IMR-90 (cell line): ENCODE data around the gene CCDC184. TPM values are rescaled to one million over a fixed set of nuclear protein-coding genes. Genes with fewer than 3 reads are reported as not detected.

Experiments
- ATAC-seq: fragments of 200-7000 bp; cut with Tn5 transposase; 2 replicates; pipeline ENCODE4 v1.9.1; 2020; ENCODE audit warnings: low read depth, mild to moderate bottlenecking, moderate library complexity
- BruUV-seq: library from RNA; stranded (reverse); fragments of 400-500 nt; replicated peaks from 2 replicates; lab custom pipeline; 2021; lab: Mats Ljungman, UMichigan
- CTCF ChIA-PET: fragments of 300-600 bp; formaldehyde crosslinking; extraction: SDS; loops from one replicate; lab custom pipeline; 2021; ENCODE audit warnings: antibody characterized with exemption; lab: Yijun Ruan, JAX
- POLR2A ChIA-PET: fragments of 300-600 bp; sonication (Branson Sonifier 250); formaldehyde crosslinking; loops from one replicate; lab custom pipeline; 2022; ENCODE audit warnings: antibody characterized with exemption; ENCODE audit not compliant: unreplicated experiment; lab: Charles Lee
- DNase-seq: peaks from one replicate; pipeline ENCODE4 v3.0.0; 2013
- H2AFZ ChIP-seq: replicated peaks from 2 replicates; pipeline ENCODE3; 2013; ENCODE audit warnings: low read length, mild to moderate bottlenecking; ENCODE audit not compliant: poor library complexity
- H2AK5ac ChIP-seq: 2 replicates; pipeline ENCODE4 v1.6.1; 2013; ENCODE audit warnings: low read depth, low read length, inconsistent platforms
- H2AK9ac ChIP-seq: replicated peaks from 2 replicates; pipeline ENCODE3; 2013; ENCODE audit warnings: mild to moderate bottlenecking, low read depth, low read length, moderate library complexity; ENCODE audit not compliant: poor library complexity
- H2BK120ac ChIP-seq: 2 replicates; pipeline ENCODE4 v1.6.1; 2013; ENCODE audit warnings: low read depth, low read length, inconsistent platforms
- H2BK15ac ChIP-seq: 3 replicates; pipeline ENCODE4 v1.6.1; 2013; ENCODE audit warnings: low read depth, low read length, inconsistent platforms
- H2BK20ac ChIP-seq: 2 replicates; pipeline ENCODE4 v1.6.1; 2013; ENCODE audit warnings: low read depth, mild to moderate bottlenecking, inconsistent platforms, low read length, moderate library complexity
- H2BK5ac ChIP-seq: 2 replicates; pipeline ENCODE4 v1.6.1; 2013; ENCODE audit warnings: mild to moderate bottlenecking, low read depth, low read length, inconsistent platforms; ENCODE audit not compliant: poor library complexity, severe bottlenecking
- H3K14ac ChIP-seq: replicated peaks from 2 replicates; pipeline ENCODE4 v1.6.1; 2013; ENCODE audit warnings: low read depth, low read length, inconsistent platforms
- H3K18ac ChIP-seq: 2 replicates; pipeline ENCODE4 v1.6.1; 2013; ENCODE audit warnings: low read depth, low read length, control low read depth
- H3K23ac ChIP-seq: 2 replicates; pipeline ENCODE4 v1.6.1; 2013; ENCODE audit warnings: low read depth, low read length, inconsistent platforms
- H3K27ac ChIP-seq: 2 replicates; pipeline ENCODE4 v1.5.1; 2013; ENCODE audit warnings: mild to moderate bottlenecking, control low read depth, low read length; ENCODE audit not compliant: insufficient read depth
- H3K27me3 ChIP-seq: 2 replicates; pipeline ENCODE4 v1.6.1; 2013; ENCODE audit warnings: low read length; ENCODE audit not compliant: control insufficient read depth, insufficient read depth
- H3K36me3 ChIP-seq: 2 replicates; pipeline ENCODE4 v1.6.1; 2013; ENCODE audit warnings: low read length, mixed read lengths; ENCODE audit not compliant: control insufficient read depth, insufficient read depth
- H3K4ac ChIP-seq: 2 replicates; pipeline ENCODE4 v1.6.1; 2013; ENCODE audit warnings: low read depth, low read length, inconsistent platforms
- H3K4me1 ChIP-seq: 2 replicates; pipeline ENCODE4 v1.6.1; 2013; ENCODE audit warnings: low read length, mixed read lengths; ENCODE audit not compliant: control insufficient read depth, insufficient read depth
- H3K4me2 ChIP-seq: 2 replicates; pipeline ENCODE4 v1.6.1; 2013; ENCODE audit warnings: low read depth, mild to moderate bottlenecking, control low read depth, low read length, moderate library complexity
- H3K4me3 ChIP-seq: 2 replicates; pipeline ENCODE4 v1.5.1; 2013; ENCODE audit warnings: low read depth, mild to moderate bottlenecking, control low read depth, low read length, moderate library complexity; ENCODE audit not compliant: insufficient read depth
- H3K56ac ChIP-seq: 2 replicates; pipeline ENCODE4 v1.6.1; 2013; ENCODE audit warnings: low read length, inconsistent platforms; ENCODE audit not compliant: insufficient read depth; ENCODE audit errors: extremely low read depth
- H3K79me1 ChIP-seq, 2 experiments: 2 replicates each; pipeline ENCODE4 v1.6.1; 2013; ENCODE audit warnings: low read length in 2 of 2, inconsistent platforms in 1 of 2, low read depth in 1 of 2
- H3K9ac ChIP-seq: 2 replicates; pipeline ENCODE4 v1.6.1; 2013; ENCODE audit warnings: low read depth, low read length, control low read depth
- H3K9me1 ChIP-seq: 2 replicates; pipeline ENCODE4 v1.6.1; 2013; ENCODE audit warnings: low read length, inconsistent platforms; ENCODE audit not compliant: insufficient read depth
- H3K9me3 ChIP-seq: 2 replicates; pipeline ENCODE4 v1.6.1; 2013; ENCODE audit warnings: low read length; ENCODE audit not compliant: control insufficient read depth, insufficient read depth
- H4K20me1 ChIP-seq: 2 replicates; pipeline ENCODE4 v1.6.1; 2013; ENCODE audit warnings: low read length, inconsistent platforms; ENCODE audit not compliant: insufficient read depth
- H4K5ac ChIP-seq: 2 replicates; pipeline ENCODE4 v1.6.1; 2013; ENCODE audit warnings: mild to moderate bottlenecking, low read depth, low read length, control low read depth
- H4K8ac ChIP-seq, 2 experiments: 2 replicates each; pipeline ENCODE4 v1.6.1; 2013; ENCODE audit warnings: low read depth in 2 of 2, low read length in 2 of 2, control low read depth in 1 of 2, inconsistent platforms in 1 of 2
- H4K91ac ChIP-seq: 2 replicates; pipeline ENCODE4 v1.6.1; 2013; ENCODE audit warnings: low read depth, low read length, inconsistent platforms; ENCODE audit not compliant: insufficient read depth
- CEBPB ChIP-seq: IDR thresholded peaks from 2 replicates; pipeline ENCODE4 v1.6.1; 2012; ENCODE audit warnings: low read depth, low read length, improper control_type of control experiment
- CHD1 ChIP-seq: IDR thresholded peaks from 2 replicates; pipeline ENCODE4 v1.6.1; 2012; ENCODE audit warnings: low read depth, low read length, improper control_type of control experiment
- MAZ ChIP-seq: IDR thresholded peaks from 2 replicates; pipeline ENCODE4 v1.6.1; 2012; ENCODE audit warnings: low read depth, mild to moderate bottlenecking, low read length, improper control_type of control experiment, moderate library complexity, borderline replicate concordance
- MXI1 ChIP-seq: IDR thresholded peaks from 2 replicates; pipeline ENCODE4 v1.6.1; 2012; ENCODE audit warnings: low read depth, mild to moderate bottlenecking, low read length, moderate library complexity, borderline replicate concordance
- POLR2A ChIP-seq: IDR thresholded peaks from 2 replicates; pipeline ENCODE4 v1.6.1; 2012; ENCODE audit warnings: mild to moderate bottlenecking, low read depth, low read length
- SMC3 ChIP-seq: fragments of 150-350 bp; IDR thresholded peaks from 2 replicates; pipeline ENCODE4 v1.6.1; 2016; ENCODE audit warnings: low read depth, mild to moderate bottlenecking, antibody characterized with exemption, low read length, moderate library complexity
- dilution Hi-C: fragments of 300-500 bp; cut with HindIII; formaldehyde crosslinking; loops from one replicate; pipeline ENCODE4 v1.14.3; 2018; ENCODE audit warnings: low sequenced_read_pairs; ENCODE audit not compliant: unreplicated experiment
- in situ Hi-C: fragments of 300-500 bp; cut with MboI; formaldehyde crosslinking; loops from 3 replicates; pipeline ENCODE4 v1.14.3; 2019; ENCODE audit warnings: low sequenced_read_pairs, inconsistent platforms, mixed read lengths
- intact Hi-C: fragments of 100-400 bp; cut with micrococcal nuclease; formaldehyde crosslinking; loops from 2 replicates; pipeline ENCODE4 v1.10.0; 2022
- polyA plus RNA-seq, 3 experiments: library from polyadenylated mRNA; depleted of rRNA; stranded (reverse); fragments of >200 nt; gene quantifications; 2 replicates each; pipeline ENCODE4 v1.2.3, GENCODE V29; 2012; ENCODE audit warnings: low replicate concordance in 1 of 3
- total RNA-seq: library from RNA; depleted of rRNA; stranded (reverse); fragments of >200 nt; gene quantifications from 2 replicates; pipeline ENCODE4 v1.2.3, GENCODE V29; 2012
- TF ChIP-seq, protein P1 (sequence below): fragments of 150-350 bp; IDR thresholded peaks from 2 replicates; pipeline ENCODE4 v1.6.1; 2017; ENCODE audit warnings: mild to moderate bottlenecking, antibody characterized with exemption, low read length, low read depth

CCDC184 gene
- total and polyA plus RNA-seq, 2 of the 4 experiments (the other 2 are of a cell fraction): 0.18 to 0.22 TPM

GRCh38 chr12:48216785-48217184 is 33.3 kb downstream of the CCDC184 start:
- dilution Hi-C loops: no loop called here
- Histone ChIP-seq H4K5ac (no peak overlapping the region), H3K4me2 (no peak overlapping the region), H3K14ac (no peak overlapping the region), H4K91ac (no peak overlapping the region), H4K20me1 (no peaks in the 10 kb centered on the region), H2BK120ac (no peak overlapping the region), H3K56ac (no peak overlapping the region), H3K23ac (no peak overlapping the region), H4K8ac (no peak overlapping the region), H2AK5ac (no peak overlapping the region), H3K36me3 (no peaks in the 10 kb centered on the region), H3K4me1 (no peaks in the 10 kb centered on the region), H3K4ac (no peak overlapping the region), H3K9me1 (no peaks in the 10 kb centered on the region), H3K27me3 (peaks cover 16% of the 10 kb centered on the region), H3K9ac (no peak overlapping the region), H2BK15ac (no peak overlapping the region), H2BK20ac (no peak overlapping the region), H2BK5ac (no peak overlapping the region), H3K79me1 (no peaks in the 10 kb centered on the region), H2AK9ac (no peak overlapping the region), H3K27ac (no peak overlapping the region), H2AFZ (no peak overlapping the region), H3K4me3 (no peak overlapping the region), H3K18ac (no peak overlapping the region), H3K9me3 (no peaks in the 10 kb centered on the region)
- BruUV-seq: no TSS peak
- no peak for ATAC-seq
- intact Hi-C loops: no loop called here
- CTCF ChIA-PET: no interaction called here
- DNase-seq: no peak
- TF ChIP-seq, protein P1, sequence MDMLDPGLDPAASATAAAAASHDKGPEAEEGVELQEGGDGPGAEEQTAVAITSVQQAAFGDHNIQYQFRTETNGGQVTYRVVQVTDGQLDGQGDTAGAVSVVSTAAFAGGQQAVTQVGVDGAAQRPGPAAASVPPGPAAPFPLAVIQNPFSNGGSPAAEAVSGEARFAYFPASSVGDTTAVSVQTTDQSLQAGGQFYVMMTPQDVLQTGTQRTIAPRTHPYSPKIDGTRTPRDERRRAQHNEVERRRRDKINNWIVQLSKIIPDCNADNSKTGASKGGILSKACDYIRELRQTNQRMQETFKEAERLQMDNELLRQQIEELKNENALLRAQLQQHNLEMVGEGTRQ: no peak
- TF ChIP-seq MAZ (no peak), CHD1 (no peak), POLR2A (no peak), MXI1 (no peak), CEBPB (no peak), SMC3 (no peak)
- POLR2A ChIA-PET: no interaction called here
- in situ Hi-C loops: no loop called here
